Subcutaneous abdominal adipose tissue (tissue), 5 donors: Measurements from ENCODE around the gene TXNDC16.

Experiments used
- H3K27ac ChIP-seq: one replicate; pipeline ENCODE4 v1.7.0; 2013; ENCODE audit warnings: low read depth, mild to moderate bottlenecking, inconsistent platforms, low read length, moderate library complexity
- H3K27me3 ChIP-seq, 5 donors: one replicate each; pipeline ENCODE4 v1.7.0; 2013; ENCODE audit warnings: low read length in 5 of 5, inconsistent platforms in 1 of 5; ENCODE audit not compliant: control insufficient read depth in 5 of 5, insufficient read depth in 4 of 5
- H3K36me3 ChIP-seq, 5 donors: one replicate each; pipeline ENCODE4 v1.7.0; 2013; ENCODE audit warnings: low read length in 5 of 5; ENCODE audit not compliant: control insufficient read depth in 5 of 5, insufficient read depth in 5 of 5
- H3K4me1 ChIP-seq, 5 donors: one replicate each; pipeline ENCODE4 v1.7.0; 2013; ENCODE audit warnings: low read length in 5 of 5, mild to moderate bottlenecking in 3 of 5, moderate library complexity in 1 of 5; ENCODE audit not compliant: control insufficient read depth in 5 of 5, insufficient read depth in 5 of 5
- H3K4me3 ChIP-seq, 5 donors: one replicate each; pipeline ENCODE4 v1.7.0; 2013; ENCODE audit warnings: low read length in 5 of 5, low read depth in 1 of 5
- H3K9ac ChIP-seq, 5 donors: one replicate each; pipeline ENCODE4 v1.7.0; 2013; ENCODE audit warnings: low read length in 5 of 5, mild to moderate bottlenecking in 4 of 5, moderate library complexity in 3 of 5
- H3K9me3 ChIP-seq, 5 donors: one replicate each; pipeline ENCODE4 v1.7.0; 2013; ENCODE audit warnings: low read length in 5 of 5; ENCODE audit not compliant: control insufficient read depth in 5 of 5
- donor health status: healthy.
- donor health status: healthy.
- donor health status: healthy.
- donor health status: healthy.
- donor health status: healthy.

Gene TXNDC16

GRCh38 chr14:52439476-52439875, 112.8 kb downstream of the TXNDC16 start:
- H3K4me1 ChIP-seq, result no peaks in the 10 kb centered on the region
- no peak overlapping the region for H3K4me3 ChIP-seq
- no peak overlapping the region for H3K27ac ChIP-seq
- H3K36me3 ChIP-seq, result peaks cover 0 to 20% (median 9%) of the 10 kb centered on the region in 5 donors
- H3K27me3 ChIP-seq, result no peaks in the 10 kb centered on the region
- H3K9ac ChIP-seq, result no peak overlapping the region
- no peaks in the 10 kb centered on the region for H3K9me3 ChIP-seq

DNA sequence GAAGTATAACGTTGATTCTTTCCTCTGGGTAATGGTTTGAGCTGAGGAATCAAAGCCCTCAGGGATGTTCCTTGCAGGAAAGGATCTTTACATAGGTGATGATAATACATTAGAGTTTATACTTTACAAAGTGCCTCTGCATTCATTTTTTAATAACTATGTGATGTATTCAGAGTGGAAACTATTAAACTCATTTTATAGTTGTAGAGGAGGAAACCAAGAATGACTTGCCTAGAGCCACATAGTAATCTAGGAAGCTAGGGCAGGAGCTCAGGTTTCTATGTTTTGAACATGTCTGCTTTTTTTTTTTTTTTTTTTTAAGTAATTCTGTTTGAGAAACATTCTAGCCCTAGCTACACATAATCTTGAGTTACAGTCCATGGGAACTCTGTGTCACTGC, 117.3 kb downstream of the TXNDC16 start:
- no peaks in the 10 kb centered on the region for H3K9me3 ChIP-seq
- H3K9ac ChIP-seq, result no peak overlapping the region
- H3K4me1 ChIP-seq, result no peaks in the 10 kb centered on the region
- H3K36me3 ChIP-seq, result peaks cover 0 to 13% (median 5%) of the 10 kb centered on the region in 5 donors
- H3K27me3 ChIP-seq, result no peaks in the 10 kb centered on the region
- H3K27ac ChIP-seq, result no peak overlapping the region
- H3K4me3 ChIP-seq, result no peak overlapping the region

DNA sequence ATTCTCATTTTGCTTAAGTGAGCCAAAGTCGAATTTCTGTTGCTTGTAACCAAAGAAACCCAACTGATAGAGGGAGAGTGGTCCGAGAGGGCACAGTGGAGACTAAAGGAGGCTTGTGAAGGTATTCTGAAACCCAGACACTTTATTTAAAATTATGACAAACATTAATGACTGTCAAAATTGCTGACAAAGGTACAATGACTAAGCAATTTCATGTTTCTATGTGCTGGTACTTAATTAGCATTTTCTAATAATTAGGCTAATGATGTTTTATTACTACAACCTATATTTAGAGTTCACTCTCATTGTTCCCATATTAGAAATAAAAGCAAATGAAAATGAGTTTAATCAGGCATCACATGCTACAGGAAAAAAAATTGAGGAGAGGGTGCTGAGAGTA, 121.8 kb downstream of the TXNDC16 start:
- Histone ChIP-seq H3K9ac (no peak overlapping the region), H3K27me3 (no peaks in the 10 kb centered on the region), H3K9me3 (no peaks in the 10 kb centered on the region), H3K36me3 (peaks cover 0 to 5% (median 0%) of the 10 kb centered on the region in 5 donors), H3K27ac (no peak overlapping the region), H3K4me3 (no peak overlapping the region), H3K4me1 (no peaks in the 10 kb centered on the region)

DNA sequence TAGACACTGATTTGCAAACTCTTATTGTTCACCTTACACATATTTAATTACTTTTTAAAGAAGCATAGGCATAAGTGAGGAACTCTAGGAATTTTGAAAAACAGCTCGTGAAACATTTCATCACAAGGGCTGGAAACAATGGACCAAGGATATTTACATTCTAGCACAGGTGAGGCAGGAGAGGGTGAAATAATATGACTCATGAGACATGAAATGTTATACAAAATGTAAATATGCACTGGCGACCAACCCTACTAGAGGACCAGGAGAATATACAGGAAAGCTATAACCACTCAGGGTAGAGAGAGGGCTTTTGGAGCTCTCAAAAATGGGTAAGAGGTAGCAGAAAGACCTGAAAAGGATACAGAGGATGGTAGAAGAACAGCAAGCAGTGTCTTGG, 122.9 kb downstream of the TXNDC16 start:
- H3K27ac ChIP-seq, result no peak overlapping the region
- no peaks in the 10 kb centered on the region for H3K4me1 ChIP-seq
- no peaks in the 10 kb centered on the region for H3K27me3 ChIP-seq
- no peak overlapping the region for H3K4me3 ChIP-seq
- H3K36me3 ChIP-seq, result peaks cover 0 to 5% (median 0%) of the 10 kb centered on the region in 5 donors
- H3K9ac ChIP-seq, result no peak overlapping the region
- H3K9me3 ChIP-seq, result no peaks in the 10 kb centered on the region

DNA sequence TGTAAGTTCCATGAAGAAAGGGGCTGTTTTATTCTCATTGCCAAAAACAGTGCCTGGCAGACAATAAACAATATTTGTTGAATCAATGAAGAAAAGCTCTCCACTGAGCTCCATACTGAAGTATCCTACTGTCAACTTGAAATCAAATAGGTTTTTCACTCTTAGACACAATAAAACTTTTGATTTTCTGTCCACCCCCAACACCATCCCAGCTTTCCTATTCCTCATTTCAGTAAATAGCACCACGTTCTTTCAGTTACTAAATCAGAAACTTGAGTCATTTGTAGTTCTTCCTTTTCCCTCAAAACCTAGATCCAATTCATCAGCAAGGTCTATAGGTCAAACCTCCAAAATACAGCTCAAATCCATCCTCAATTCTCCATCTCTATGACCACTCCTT, 124.8 kb downstream of the TXNDC16 start:
- Histone ChIP-seq H3K36me3 (peaks cover 0 to 5% (median 0%) of the 10 kb centered on the region in 5 donors), H3K4me1 (no peaks in the 10 kb centered on the region), H3K9ac (no peak overlapping the region), H3K27me3 (no peaks in the 10 kb centered on the region), H3K27ac (no peak overlapping the region), H3K9me3 (no peaks in the 10 kb centered on the region), H3K4me3 (no peak overlapping the region)

- no peak overlapping the region for H3K27ac ChIP-seq
- no peaks in the 10 kb centered on the region for H3K9me3 ChIP-seq
- no peak overlapping the region for H3K4me3 ChIP-seq
- no peaks in the 10 kb centered on the region for H3K36me3 ChIP-seq
- no peaks in the 10 kb centered on the region for H3K27me3 ChIP-seq
- H3K4me1 ChIP-seq, result peaks cover 0 to 5% (median 0%) of the 10 kb centered on the region in 5 donors
- H3K9ac ChIP-seq, result no peak overlapping the region
These were observed 129.5 kb downstream of the TXNDC16 start for GRCh38 chr14:52422650-52423356.

DNA sequence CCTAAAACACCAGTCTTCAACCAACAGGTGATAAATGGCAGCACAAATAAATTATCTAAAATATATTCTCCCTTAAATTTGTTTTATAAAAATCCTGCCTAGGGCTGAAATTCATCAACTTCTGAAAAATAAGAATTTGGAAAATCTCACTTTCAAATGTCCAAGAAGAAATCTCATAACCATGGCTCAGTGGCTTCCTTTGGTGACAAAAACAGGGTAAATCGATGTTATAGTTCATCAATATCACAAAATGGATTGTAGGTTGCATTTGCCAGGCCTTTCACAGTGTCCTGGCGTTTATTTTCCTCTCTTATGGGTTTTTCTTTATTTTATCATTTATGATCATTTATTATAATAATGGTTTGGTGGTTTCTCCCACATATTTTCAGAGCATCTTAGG, 135.2 kb downstream of the TXNDC16 start:
- Histone ChIP-seq H3K27ac (no peak overlapping the region), H3K36me3 (no peaks in the 10 kb centered on the region), H3K9me3 (no peaks in the 10 kb centered on the region), H3K4me3 (no peak overlapping the region), H3K27me3 (no peaks in the 10 kb centered on the region), H3K4me1 (peaks cover 0 to 5% (median 0%) of the 10 kb centered on the region in 5 donors), H3K9ac (no peak overlapping the region)

GRCh38 chr14:52413729-52414408, 138.4 kb downstream of the TXNDC16 start:
- Histone ChIP-seq H3K4me1 (peaks cover 0 to 4% (median 0%) of the 10 kb centered on the region in 5 donors), H3K27me3 (no peaks in the 10 kb centered on the region), H3K9ac (no peak overlapping the region), H3K4me3 (peak overlapping the region in 1 of 5 donors; percentile 30), H3K27ac (no peak overlapping the region), H3K9me3 (no peaks in the 10 kb centered on the region), H3K36me3 (no peaks in the 10 kb centered on the region)

GRCh38 chr14:52412426-52412825, 139.9 kb downstream of the TXNDC16 start:
- no peak overlapping the region for H3K9ac ChIP-seq
- H3K27ac ChIP-seq, result no peak overlapping the region
- H3K4me3 ChIP-seq, result no peak overlapping the region
- no peaks in the 10 kb centered on the region for H3K9me3 ChIP-seq
- no peaks in the 10 kb centered on the region for H3K36me3 ChIP-seq
- no peaks in the 10 kb centered on the region for H3K27me3 ChIP-seq
- H3K4me1 ChIP-seq, result peaks cover 0 to 4% (median 0%) of the 10 kb centered on the region in 5 donors

DNA sequence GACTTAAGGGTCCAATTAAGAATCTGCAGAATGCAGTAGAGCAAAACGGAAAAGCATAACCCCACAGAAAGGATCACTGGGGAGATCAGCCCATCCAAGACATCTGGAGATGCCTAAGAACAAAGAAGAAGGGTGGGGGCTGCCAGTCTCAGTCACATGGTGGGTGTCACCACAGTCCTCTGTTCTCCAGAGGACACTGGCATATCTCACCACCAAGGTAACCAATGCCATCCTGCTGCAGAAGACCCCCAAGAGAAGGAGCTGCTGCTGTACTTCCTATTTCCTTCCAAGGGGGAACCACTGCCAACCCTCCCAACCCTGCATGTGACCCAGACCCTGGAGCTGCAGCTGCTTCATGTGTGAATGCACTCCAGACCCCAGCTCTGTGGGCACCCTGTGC, 147.0 kb downstream of the TXNDC16 start:
- H3K9me3 ChIP-seq, result no peaks in the 10 kb centered on the region
- no peak overlapping the region for H3K9ac ChIP-seq
- H3K27me3 ChIP-seq, result no peaks in the 10 kb centered on the region
- H3K4me1 ChIP-seq, result peaks cover 0 to 2% (median 1%) of the 10 kb centered on the region in 5 donors
- no peaks in the 10 kb centered on the region for H3K36me3 ChIP-seq
- H3K27ac ChIP-seq, result no peak overlapping the region
- no peak overlapping the region for H3K4me3 ChIP-seq
